ENCODE results near the gene GALNT15.

Gene GALNT15

GRCh38 chr3:16270855-16271254, 96.4 kb downstream of the GALNT15 start:
- Histone ChIP-seq H2AFZ (ENCODE audit: insufficient read depth, low read length, poor library complexity) (no peak overlapping the region), H3K14ac (ENCODE audit: low read length) (no peak overlapping the region), H4K8ac (ENCODE audit: low read depth, low read length) (no peak overlapping the region), H2BK120ac (ENCODE audit: insufficient read depth, low read length, poor library complexity) (no peak overlapping the region), H3K36me3 (ENCODE audit: control insufficient read depth in 1 of 2, insufficient read depth in 2 of 2, low read length in 2 of 2) (peaks cover 6% of the 10 kb centered on the region in 2 experiments), H3K18ac (ENCODE audit: low read length) (no peak overlapping the region), H3K27ac (ENCODE audit: low read depth, low read length) (no peak overlapping the region), H3K9me3 (ENCODE audit: insufficient read depth, low read depth, low read length) (no peaks in the 10 kb centered on the region), H4K12ac (ENCODE audit: low read depth, low read length) (no peak overlapping the region), H3K9ac (ENCODE audit: low read length) (peak overlapping the region; percentile 7), H3K4me2 (ENCODE audit: low read length) (no peak overlapping the region), H3K79me2 (ENCODE audit: control insufficient read depth, insufficient read depth, low read length, poor library complexity) (no peaks in the 10 kb centered on the region), H3K4me1 (ENCODE audit: control insufficient read depth in 1 of 2, insufficient read depth in 2 of 2, low read length in 2 of 2) (no peaks in the 10 kb centered on the region), H2BK5ac (ENCODE audit: low read depth, low read length, poor library complexity) (no peak overlapping the region), H3K4me3 (ENCODE audit: low read depth, low read length) (no peak overlapping the region), H3K4ac (ENCODE audit: low read depth, low read length) (no peak overlapping the region), H4K91ac (ENCODE audit: low read depth, low read length) (no peak overlapping the region), H2BK12ac (ENCODE audit: low read length) (no peak overlapping the region), H3K23ac (ENCODE audit: low read length) (no peak overlapping the region), H3K79me1 (ENCODE audit: low read length) (no peaks in the 10 kb centered on the region), H3K27me3 (ENCODE audit: insufficient read depth, low read length) (no peaks in the 10 kb centered on the region), H2AK5ac (ENCODE audit: low read length) (no peak overlapping the region)
- DNase-seq = no peak
- no CpG with 5 or more reads among the region's 10 CpGs for WGBS (ENCODE audit: extremely low coverage, insufficient coverage, insufficient read length)

GRCh38 chr3:16272588-16272987, 98.1 kb downstream of the GALNT15 start:
- WGBS (ENCODE audit: extremely low coverage, insufficient coverage, insufficient read length) = no CpG with 5 or more reads among the region's 1 CpG

GRCh38 chr3:16273867-16274266, 99.4 kb downstream of the GALNT15 start:
- H3K4me1 ChIP-seq (ENCODE audit: control insufficient read depth in 1 of 2, insufficient read depth in 2 of 2, low read length in 2 of 2) = no peaks in the 10 kb centered on the region
- no peak overlapping the region for H4K8ac ChIP-seq (ENCODE audit: low read depth, low read length)
- H3K4me2 ChIP-seq (ENCODE audit: low read length) = no peak overlapping the region
- H3K18ac ChIP-seq (ENCODE audit: low read length) = no peak overlapping the region
- H3K9ac ChIP-seq (ENCODE audit: low read length) = no peak overlapping the region
- no peaks in the 10 kb centered on the region for H3K27me3 ChIP-seq (ENCODE audit: insufficient read depth, low read length)
- H3K23ac ChIP-seq (ENCODE audit: low read length) = no peak overlapping the region
- H3K36me3 ChIP-seq (ENCODE audit: control insufficient read depth in 1 of 2, insufficient read depth in 2 of 2, low read length in 2 of 2) = peaks cover 6 to 10% of the 10 kb centered on the region in 2 experiments
- no peaks in the 10 kb centered on the region for H3K79me2 ChIP-seq (ENCODE audit: control insufficient read depth, insufficient read depth, low read length, poor library complexity)
- H2BK5ac ChIP-seq (ENCODE audit: low read depth, low read length, poor library complexity) = no peak overlapping the region
- DNase-seq = no peak
- no CpG with 5 or more reads among the region's 2 CpGs for WGBS (ENCODE audit: extremely low coverage, insufficient coverage, insufficient read length)
- no peaks in the 10 kb centered on the region for H3K79me1 ChIP-seq (ENCODE audit: low read length)
- no peak overlapping the region for H3K14ac ChIP-seq (ENCODE audit: low read length)
- H4K91ac ChIP-seq (ENCODE audit: low read depth, low read length) = no peak overlapping the region
- H3K27ac ChIP-seq (ENCODE audit: low read depth, low read length) = no peak overlapping the region
- H3K4me3 ChIP-seq (ENCODE audit: low read depth, low read length) = no peak overlapping the region
- H2AFZ ChIP-seq (ENCODE audit: insufficient read depth, low read length, poor library complexity) = no peak overlapping the region
- H3K4ac ChIP-seq (ENCODE audit: low read depth, low read length) = no peak overlapping the region
- H2BK120ac ChIP-seq (ENCODE audit: insufficient read depth, low read length, poor library complexity) = no peak overlapping the region
- no peak overlapping the region for H2AK5ac ChIP-seq (ENCODE audit: low read length)
- H2BK12ac ChIP-seq (ENCODE audit: low read length) = no peak overlapping the region
- H3K9me3 ChIP-seq (ENCODE audit: insufficient read depth, low read depth, low read length) = no peaks in the 10 kb centered on the region
- H4K12ac ChIP-seq (ENCODE audit: low read depth, low read length) = no peak overlapping the region

More at GRCh38 chr3:16272588-16272987, 98.1 kb downstream of the GALNT15 start:
- no peak for DNase-seq
- Histone ChIP-seq H3K4me2 (ENCODE audit: low read length) (no peak overlapping the region), H3K18ac (ENCODE audit: low read length) (no peak overlapping the region), H3K9ac (ENCODE audit: low read length) (no peak overlapping the region), H2BK5ac (ENCODE audit: low read depth, low read length, poor library complexity) (no peak overlapping the region), H4K91ac (ENCODE audit: low read depth, low read length) (no peak overlapping the region), H3K79me1 (ENCODE audit: low read length) (no peaks in the 10 kb centered on the region), H4K12ac (ENCODE audit: low read depth, low read length) (no peak overlapping the region), H4K8ac (ENCODE audit: low read depth, low read length) (no peak overlapping the region), H3K27me3 (ENCODE audit: insufficient read depth, low read length) (no peaks in the 10 kb centered on the region), H2BK12ac (ENCODE audit: low read length) (no peak overlapping the region), H3K4me3 (ENCODE audit: low read depth, low read length) (no peak overlapping the region), H3K36me3 (ENCODE audit: control insufficient read depth in 1 of 2, insufficient read depth in 2 of 2, low read length in 2 of 2) (peaks cover 6 to 9% of the 10 kb centered on the region in 2 experiments), H3K4ac (ENCODE audit: low read depth, low read length) (no peak overlapping the region), H3K79me2 (ENCODE audit: control insufficient read depth, insufficient read depth, low read length, poor library complexity) (no peaks in the 10 kb centered on the region), H2AFZ (ENCODE audit: insufficient read depth, low read length, poor library complexity) (no peak overlapping the region), H3K23ac (ENCODE audit: low read length) (no peak overlapping the region), H2BK120ac (ENCODE audit: insufficient read depth, low read length, poor library complexity) (no peak overlapping the region), H3K27ac (ENCODE audit: low read depth, low read length) (no peak overlapping the region), H3K4me1 (ENCODE audit: control insufficient read depth in 1 of 2, insufficient read depth in 2 of 2, low read length in 2 of 2) (no peaks in the 10 kb centered on the region), H3K9me3 (ENCODE audit: insufficient read depth, low read depth, low read length) (no peaks in the 10 kb centered on the region), H3K14ac (ENCODE audit: low read length) (no peak overlapping the region), H2AK5ac (ENCODE audit: low read length) (no peak overlapping the region)

DNA sequence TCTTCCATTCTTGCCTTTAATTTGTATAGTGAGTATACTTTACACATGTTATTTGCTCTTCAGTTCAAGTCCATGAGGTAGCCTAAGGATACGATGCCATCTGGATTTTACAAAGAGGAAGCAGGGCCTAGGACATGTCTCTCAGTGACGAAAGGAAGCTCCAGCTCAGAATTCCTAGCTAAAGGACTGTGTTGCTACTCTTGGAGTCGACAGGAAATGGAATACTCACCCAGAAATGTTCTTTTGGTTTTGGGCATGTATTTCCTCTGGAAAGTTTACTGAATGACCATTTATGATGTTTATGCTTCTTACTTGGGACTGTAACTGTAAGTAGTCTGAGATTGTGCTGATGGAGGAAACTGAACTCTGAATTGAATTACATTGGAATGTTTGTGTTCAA, 103.0 kb downstream of the GALNT15 start:
- Histone ChIP-seq H3K27me3 (ENCODE audit: insufficient read depth, low read length) (no peaks in the 10 kb centered on the region), H3K4me2 (ENCODE audit: low read length) (no peak overlapping the region), H3K23ac (ENCODE audit: low read length) (no peak overlapping the region), H3K4me1 (ENCODE audit: control insufficient read depth in 1 of 2, insufficient read depth in 2 of 2, low read length in 2 of 2) (no peaks in the 10 kb centered on the region), H3K14ac (ENCODE audit: low read length) (no peak overlapping the region), H3K4me3 (ENCODE audit: low read depth, low read length) (no peak overlapping the region), H3K18ac (ENCODE audit: low read length) (no peak overlapping the region), H4K91ac (ENCODE audit: low read depth, low read length) (no peak overlapping the region), H3K9ac (ENCODE audit: low read length) (no peak overlapping the region), H3K27ac (ENCODE audit: low read depth, low read length) (no peak overlapping the region), H3K79me2 (ENCODE audit: control insufficient read depth, insufficient read depth, low read length, poor library complexity) (no peaks in the 10 kb centered on the region), H2BK12ac (ENCODE audit: low read length) (no peak overlapping the region), H2BK120ac (ENCODE audit: insufficient read depth, low read length, poor library complexity) (no peak overlapping the region), H4K12ac (ENCODE audit: low read depth, low read length) (no peak overlapping the region), H3K4ac (ENCODE audit: low read depth, low read length) (no peak overlapping the region), H3K9me3 (ENCODE audit: insufficient read depth, low read depth, low read length) (no peaks in the 10 kb centered on the region), H2AFZ (ENCODE audit: insufficient read depth, low read length, poor library complexity) (no peak overlapping the region), H4K8ac (ENCODE audit: low read depth, low read length) (no peak overlapping the region), H3K36me3 (ENCODE audit: control insufficient read depth in 1 of 2, insufficient read depth in 2 of 2, low read length in 2 of 2) (peaks cover 4% of the 10 kb centered on the region in 2 experiments), H3K79me1 (ENCODE audit: low read length) (no peaks in the 10 kb centered on the region), H2AK5ac (ENCODE audit: low read length) (no peak overlapping the region), H2BK5ac (ENCODE audit: low read depth, low read length, poor library complexity) (no peak overlapping the region)
- DNase-seq = no peak
- WGBS (ENCODE audit: extremely low coverage, insufficient coverage, insufficient read length) = no CpG with 5 or more reads among the region's 3 CpGs

All from trophoblast cell (in vitro differentiated cells and primary cell).